Limb (tissue), 2 donors: ENCODE measurements around the gene CHRNE.

ENCODE experiments used
- DNase-seq, 2 donors: peaks; one replicate each; pipeline ENCODE4 v3.0.0-alpha.2; 2016; ENCODE audit errors: extremely low spot score in 2 of 2

The CHRNE gene

DNA sequence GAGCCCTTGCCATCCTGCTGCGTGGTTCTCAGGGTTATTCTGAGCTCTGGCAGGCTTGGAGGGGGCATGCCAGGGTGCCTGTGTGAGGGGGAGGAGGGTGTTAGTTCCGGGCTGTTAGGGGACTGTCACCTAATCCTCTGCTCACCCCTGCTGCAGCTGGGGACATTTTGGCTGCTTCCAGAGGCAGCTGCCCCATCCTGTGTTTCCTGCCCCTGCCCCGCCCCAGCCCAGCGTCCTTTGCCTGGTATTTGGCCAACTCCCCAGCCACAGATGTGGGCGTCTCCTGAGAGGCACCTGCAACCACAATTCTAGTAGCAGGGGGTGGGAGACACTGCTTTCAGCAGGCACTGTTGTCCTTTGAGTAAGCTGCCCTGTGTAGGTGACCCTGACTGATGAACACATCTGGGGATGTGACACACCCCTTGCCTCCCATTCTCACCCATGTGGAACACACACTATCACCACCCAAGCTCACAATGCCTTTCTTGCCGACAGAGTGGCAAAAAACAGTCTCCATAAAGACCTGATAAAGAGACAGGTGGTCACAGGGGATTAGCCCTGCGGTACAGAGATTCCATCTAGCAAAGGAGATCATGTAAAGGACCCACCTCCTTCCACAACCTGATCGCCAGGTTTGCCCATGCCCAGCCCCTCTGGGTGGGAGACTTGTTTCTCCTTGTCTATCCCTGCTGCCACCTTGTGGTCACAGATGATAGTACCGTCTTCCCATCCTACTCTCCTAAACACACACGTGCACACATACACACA lies at the start of gene CHRNE:
Gene CHRNE (minus strand): TSS at position 48 of the 768 bp plus-strand sequence. CDS start 35 bp downstream, at position 13.
- peak; percentile 64 to 86 for DNase-seq

DNA sequence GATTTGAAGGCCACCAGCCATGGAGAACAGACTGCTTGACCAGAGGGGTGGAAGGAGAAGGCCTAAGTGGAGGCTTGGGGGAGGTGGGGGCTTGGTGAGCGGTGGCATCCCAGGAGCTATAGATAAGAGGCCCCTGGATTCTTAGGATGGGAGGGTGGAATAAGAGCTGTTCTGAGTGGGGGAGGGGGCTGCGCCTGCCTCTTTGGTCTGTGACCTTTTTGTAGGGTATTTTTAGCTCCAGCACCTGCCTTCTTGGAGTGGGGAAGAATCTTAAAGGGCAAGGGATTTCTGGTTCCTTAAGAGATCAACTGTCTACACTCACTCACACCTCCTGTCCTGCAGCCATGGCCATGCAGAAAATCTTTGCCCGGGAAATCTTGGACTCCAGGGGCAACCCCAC lies 48.6 kb upstream of the CHRNE start:
- no peak for DNase-seq

DNA sequence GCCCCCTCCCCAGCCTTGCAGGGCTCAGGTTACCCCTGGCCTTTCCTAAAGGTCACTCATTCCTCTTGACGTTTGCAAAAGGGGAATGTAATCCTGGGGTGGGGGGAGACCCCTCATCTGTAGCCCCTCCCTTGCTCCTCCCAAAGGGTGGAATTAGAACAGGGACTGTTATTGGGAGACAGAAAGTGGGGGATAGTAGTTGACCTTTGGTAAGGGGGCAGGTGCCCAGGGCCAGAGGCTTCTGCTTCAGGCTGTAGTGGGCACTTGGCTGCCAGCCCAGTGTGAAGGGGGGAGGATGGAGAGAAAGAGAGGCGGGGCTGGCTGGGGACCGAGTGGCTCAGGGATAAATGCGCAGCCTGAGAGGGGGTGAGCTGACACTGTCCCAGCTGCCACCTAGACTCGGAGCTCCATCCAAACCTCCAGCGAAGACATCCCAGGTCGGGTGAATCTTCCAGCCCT lies 47.9 kb upstream of the CHRNE start, which contains the start of gene ENO3:
Gene ENO3 (plus strand): TSS at position 374 of the 459 bp plus-strand sequence. CDS start 711 bp downstream, outside the sequence.
- peak in 1 of 2 donors; percentile 68 for DNase-seq

DNA sequence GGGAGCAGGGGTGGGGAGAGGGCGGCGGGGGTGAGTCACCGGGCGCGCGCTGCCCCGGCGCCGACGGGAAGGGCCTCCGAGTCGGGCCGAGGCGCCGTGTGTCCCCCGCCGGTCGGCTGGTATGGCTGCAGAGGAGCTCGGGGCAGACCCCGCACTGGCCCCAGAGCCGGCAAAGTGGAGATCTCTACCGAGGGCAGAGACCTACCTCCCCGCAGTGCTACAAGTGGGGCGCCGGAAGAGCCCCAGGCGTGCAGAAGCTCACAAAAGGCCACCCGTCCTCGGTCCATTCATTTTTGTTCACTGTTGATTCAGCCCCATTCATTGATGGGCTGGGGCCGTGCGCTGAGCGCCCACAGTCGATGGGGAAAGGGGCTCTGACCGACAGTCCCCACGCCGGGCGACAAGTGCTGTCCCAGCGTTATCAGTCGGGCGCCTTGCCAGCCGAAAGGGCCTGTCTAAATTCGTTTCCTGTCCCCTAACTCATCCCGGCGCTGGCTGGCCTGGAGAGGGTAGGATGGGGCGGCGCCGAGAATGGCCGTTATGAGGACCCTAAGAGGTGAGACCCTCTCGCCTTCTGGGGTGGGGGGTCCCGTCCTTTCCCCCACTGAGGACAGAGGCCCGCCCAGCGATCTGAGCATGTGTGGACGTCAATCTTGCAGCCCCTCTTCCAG lies 47.3 kb upstream of the CHRNE start:
- DNase-seq = peak in 1 of 2 donors; percentile 61

DNA sequence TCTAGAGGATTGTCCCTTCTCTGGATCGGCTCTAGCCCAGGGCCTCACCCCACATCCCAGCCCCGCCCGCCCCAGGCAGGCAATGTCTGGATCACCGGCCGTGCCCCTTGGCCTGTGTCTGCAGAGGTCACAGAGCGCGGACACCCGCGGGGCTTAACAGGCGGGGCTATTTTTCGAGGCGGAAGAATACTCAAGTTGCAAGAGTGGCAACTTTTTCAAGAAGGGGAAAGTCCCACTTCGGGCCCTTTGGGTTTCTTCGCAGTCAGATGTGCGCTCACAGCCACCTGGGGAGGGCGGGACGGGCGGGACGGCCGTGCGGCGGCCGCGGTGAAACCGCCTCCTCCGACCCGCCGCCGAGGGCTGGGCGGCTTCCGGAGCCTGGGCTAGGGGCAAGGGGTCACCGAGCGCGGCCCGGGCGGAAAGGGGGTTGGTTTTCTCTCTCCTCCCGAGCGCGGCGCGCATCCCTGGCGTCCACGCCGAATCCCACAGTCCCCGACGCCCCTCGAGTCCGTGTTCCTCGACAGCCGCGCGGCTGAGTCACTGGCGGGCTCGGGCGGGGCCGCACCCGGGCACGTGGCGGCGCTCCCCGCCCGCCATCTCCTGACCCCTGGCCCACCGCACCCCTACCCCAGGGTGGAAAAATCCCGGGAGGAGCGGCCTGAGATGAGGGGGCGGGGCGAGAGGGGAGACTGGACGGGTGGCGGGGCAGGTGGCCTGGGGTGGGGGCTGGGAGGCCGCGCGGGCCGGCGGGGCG lies 46.6 kb upstream of the CHRNE start:
- peak in 1 of 2 donors; percentile 78 for DNase-seq

DNA sequence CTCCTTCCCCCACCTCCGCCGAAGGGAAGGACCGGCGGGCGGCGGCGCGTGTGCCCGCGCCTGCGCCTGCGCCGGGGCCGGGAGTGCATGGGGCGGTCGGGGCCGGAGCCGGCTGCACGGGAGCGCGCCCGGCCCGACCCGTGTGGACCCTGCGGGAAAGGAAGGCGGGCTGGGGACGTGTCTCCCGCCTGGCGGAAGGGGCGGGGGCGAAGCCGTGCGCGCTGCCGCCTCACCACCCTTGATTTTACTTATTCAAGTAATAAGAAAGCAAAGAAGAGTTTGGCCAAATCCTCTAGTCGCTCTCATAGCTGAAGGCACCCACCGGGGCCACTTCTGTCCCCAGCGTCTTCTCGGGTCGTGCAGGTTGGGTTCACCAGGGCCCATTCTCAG lies 46.0 kb upstream of the CHRNE start:
- peak; percentile 84 to 90 for DNase-seq

DNA sequence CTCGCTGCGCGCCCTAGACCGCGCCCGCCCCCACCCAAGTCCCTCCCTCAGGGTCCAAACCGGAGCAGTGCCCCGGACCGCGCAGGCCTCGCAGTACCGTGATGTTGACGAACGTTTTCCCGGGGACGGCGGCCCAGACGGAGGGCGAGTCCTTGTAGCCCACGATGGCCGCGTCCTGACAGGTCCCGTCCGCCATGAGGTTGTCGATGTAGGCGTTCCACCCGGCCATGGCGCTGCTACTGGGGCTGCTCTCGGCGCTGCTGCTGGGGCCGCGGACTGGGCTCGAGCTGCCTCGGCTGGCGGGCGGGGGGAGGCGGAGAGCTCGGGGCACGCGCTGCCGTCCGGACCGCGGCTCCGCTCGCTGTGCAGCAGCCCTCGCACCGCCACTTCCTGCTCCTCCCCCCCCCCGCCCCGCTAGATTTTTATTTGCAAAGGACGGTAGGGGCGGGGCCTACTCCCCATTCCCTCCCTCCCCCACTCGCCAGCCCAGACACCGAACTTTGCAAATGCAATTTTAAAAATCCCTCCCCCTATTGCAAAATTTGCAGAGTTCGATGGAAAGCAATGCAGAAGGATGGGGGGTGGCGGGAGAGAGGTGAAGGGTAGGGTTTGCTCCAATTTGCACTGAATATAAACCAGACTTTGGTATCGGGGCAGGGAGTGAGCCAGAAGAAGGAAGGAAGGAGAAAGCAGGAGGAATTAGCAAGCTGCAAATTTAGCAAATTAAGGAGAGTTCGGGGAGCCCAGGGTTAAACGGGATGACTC lies 45.5 kb upstream of the CHRNE start, which contains the start of gene PFN1:
Gene PFN1 (minus strand): TSS at position 365 of the 765 bp plus-strand sequence. CDS start 136 bp downstream, at position 229.
- DNase-seq = peak; percentile 93 to 94

DNA sequence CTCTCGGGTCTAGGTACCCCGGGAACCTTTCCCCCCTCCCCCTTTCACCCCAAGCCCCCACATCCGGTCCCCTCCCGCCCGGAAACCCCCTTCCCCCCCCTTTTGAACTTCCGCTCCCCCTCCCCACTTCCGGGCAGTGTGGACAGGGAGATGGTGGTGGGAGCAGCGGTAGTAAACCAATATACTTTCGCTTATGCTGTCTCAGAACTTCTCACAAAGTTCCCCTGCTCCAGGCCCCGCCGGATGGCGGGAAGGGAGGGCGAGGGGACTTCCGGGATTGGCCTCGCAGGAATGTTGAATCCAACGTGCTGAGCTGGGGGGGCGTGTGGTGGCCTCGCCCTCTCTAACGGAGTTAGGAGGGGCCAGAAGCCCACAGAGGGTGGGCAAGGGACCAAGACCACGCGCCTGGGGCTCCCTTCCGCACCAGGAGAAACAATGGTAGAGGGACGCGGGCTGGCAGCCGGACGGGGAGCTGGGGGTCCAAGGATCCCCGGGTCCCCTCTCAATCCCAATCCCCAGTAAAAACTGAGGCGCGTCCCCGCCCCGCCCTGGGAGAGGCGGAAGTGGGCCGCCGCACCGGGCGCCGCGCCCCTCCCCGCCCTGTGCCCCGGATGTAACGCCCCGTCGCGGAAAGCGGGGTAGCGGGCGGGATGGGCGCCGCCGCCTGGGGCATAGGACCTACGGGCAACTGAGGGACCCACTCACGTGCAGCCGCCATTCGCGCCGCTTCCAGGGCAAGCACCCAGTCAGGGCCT lies 44.7 kb upstream of the CHRNE start:
- DNase-seq = peak; percentile 64 to 81

DNA sequence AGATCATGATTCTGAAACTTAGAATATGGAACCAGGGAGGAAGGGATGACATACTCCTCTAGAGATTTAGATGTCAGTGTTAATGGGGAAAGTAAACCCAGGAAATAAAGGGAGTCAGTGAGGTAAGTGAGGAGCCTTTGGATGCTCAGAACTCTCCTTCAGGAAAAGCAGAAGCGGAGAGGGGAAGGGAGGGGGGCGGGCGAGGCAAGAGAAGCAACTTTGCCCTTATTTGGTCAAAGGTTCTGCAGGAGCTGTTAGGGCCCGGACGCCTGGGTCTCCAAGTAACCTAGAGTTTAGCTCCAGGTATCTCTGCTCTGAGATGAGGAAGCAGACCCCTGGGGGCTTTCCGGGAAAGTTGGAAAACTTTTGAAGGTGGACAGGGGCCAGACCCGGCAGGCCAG lies 44.1 kb upstream of the CHRNE start:
- no peak for DNase-seq

DNA sequence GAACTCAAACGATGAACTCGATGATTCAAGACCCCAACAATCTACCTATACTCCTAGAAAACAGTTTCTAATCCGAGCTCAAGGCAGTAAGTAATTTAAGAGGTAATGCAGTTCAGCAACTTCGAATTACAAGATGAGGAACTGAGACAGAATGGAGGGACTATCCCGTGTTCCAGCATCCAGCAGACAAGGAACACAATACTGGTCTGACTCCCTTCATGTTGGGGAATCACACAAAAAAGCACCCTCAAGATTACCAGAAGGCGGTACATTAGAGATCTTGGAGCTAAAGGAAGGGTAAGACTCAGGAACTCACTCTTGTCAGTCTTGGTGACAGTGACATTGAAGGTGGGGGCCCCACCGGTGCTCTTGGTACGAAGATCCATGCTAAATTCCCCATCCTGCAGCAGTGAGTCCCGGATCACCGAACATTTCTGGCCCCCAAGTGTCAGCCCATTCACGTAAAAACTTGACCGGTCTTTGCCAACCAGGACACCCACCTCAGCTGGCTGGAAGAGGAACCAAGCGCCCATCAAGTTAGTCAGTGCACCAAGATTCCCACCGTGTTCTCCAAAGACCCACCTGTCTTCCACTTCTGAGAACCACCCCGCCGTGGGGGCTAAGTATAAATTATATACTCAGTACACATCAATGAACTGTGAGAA lies 43.5 kb upstream of the CHRNE start:
- no peak for DNase-seq

DNA sequence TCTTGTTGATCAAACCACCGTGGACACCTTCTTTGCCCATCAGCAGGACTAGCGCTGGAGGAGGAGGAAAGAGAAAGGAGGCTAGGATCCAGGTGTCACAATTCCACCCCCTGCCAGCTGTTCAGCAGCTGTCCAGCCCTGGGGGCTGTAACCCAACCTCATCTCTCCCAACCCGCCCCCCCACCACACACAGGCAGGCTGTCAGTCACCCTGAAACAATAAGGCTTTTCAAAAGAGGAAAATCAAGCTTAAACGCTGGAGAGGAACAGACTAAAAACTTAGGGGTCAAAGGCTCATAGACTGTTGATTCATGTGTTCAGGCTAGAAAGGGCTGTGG lies 43.0 kb upstream of the CHRNE start:
- DNase-seq = no peak

DNA sequence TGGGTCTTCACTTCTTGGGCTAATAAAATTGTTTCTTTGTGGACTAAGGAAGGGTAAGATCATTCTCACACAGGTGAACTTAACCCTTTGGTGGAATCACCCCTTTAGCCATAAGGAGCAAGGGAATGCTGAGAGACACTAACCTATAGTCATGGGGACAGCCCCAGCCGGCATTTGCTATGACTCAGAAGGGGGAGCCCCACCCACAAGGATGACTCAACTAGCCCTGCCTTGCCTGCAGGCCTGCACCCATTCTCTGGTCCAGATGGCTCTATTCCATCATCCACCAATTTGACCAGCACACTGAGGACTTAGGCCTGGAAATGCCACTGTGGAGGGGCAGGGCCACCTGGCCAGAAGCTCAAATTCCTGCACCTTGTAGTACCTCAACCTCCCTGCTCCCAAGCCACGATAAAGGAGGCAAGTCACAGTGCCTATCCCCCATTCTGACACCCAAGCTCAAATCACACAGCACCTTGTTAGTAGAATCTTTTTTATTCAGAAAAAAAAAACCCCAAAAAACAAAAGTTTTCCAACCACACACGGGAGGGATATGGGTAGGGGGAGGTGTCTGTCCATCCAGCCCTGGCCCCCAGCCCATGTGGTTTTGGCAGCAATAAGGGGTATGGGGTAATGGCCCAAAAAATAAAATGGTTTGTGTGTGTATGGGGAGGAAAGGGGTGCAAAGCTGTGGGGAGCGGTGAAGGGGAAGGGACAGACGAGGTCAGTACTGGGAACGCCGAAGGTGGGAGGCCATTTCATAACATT lies 42.5 kb upstream of the CHRNE start:
- DNase-seq = no peak

DNA sequence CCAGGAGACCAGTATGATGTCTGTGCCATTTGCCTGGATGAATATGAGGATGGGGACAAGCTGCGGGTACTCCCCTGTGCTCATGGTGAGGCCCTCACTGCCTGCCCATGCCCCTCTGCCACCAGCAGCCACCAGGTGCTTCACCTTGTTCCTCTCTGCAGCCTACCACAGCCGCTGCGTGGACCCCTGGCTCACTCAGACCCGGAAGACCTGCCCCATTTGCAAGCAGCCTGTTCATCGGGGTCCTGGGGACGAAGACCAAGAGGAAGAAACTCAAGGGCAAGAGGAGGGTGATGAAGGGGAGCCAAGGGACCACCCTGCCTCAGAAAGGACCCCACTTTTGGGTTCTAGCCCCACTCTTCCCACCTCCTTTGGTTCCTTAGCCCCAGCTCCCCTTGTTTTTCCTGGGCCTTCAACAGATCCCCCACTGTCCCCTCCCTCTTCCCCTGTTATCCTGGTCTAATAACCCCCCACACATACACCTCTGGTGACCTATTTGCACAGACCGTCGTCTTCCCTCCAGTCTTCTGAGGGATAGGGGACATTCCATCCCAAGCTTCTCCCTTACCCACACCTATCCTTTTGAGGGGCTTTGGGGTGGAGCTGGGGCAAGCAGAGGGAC lies 41.8 kb upstream of the CHRNE start:
- DNase-seq = no peak

DNA sequence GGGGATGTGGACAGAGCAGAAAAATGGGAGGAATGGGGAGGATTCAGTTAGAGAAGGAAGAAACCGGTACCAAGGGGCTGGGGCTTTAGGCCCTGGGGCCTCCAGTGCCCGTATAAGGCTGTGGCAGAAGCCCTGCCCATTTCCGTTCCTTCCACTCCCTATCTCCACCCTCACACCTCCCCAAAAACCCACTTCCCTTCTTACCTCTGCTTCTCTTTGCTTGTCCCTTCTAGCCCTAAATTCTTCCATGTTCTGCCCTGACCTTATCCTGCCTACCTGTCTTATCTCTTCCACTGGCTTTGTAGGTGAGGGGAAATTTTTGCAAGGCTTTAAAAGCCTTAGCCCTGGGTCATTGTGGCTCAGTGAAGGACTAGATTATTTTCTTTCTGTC lies 41.3 kb upstream of the CHRNE start:
- DNase-seq = no peak

DNA sequence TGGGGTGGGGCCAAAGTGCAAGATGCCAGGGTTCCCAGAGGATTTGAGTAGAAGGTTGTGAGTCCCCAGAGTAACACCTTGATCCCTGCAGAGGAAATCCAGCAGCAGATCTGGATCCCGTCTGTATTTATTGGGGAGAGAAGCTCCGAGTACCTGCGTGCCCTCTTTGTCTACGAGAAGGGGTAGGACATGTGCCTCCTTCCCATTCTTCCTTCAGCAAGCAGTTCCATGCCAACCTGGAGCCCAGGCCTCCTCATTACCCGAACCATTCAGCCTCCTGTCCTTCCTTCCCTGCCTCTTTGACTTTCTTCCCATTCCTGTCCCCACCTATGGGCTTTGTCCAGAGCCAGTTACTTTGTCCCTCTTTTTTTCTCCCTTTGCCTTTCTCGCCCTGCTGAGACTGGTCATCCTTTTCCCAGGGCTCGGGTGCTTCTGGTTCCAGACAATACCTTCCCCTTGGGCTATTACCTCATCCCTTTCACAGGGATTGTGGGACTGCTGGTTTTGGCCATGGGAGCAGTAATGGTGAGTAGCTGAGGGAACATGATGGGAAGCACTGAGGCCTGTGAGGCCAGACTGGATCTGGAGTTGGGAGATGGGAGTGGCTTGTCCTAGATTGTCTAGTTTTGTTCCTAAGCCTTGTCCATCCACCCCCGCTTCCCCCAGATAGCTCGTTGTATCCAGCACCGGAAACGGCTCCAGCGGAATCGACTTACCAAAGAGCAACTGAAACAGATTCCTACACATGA lies 40.0 kb upstream of the CHRNE start:
- no peak for DNase-seq

DNA sequence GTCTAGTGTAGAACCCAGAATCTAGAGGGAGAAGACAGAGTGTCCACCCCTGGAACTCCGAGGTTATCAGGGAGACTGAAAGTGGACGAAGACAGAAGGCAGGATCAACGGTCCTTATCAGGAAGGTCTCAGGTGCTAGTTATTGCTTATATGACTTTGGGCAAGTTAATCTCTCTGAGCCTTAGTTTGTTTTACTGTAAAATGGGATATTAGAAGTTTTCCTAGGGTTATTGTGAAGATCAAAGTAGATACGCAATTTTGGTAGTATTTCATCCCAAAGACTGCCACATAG lies 38.4 kb upstream of the CHRNE start:
- DNase-seq = no peak

DNA sequence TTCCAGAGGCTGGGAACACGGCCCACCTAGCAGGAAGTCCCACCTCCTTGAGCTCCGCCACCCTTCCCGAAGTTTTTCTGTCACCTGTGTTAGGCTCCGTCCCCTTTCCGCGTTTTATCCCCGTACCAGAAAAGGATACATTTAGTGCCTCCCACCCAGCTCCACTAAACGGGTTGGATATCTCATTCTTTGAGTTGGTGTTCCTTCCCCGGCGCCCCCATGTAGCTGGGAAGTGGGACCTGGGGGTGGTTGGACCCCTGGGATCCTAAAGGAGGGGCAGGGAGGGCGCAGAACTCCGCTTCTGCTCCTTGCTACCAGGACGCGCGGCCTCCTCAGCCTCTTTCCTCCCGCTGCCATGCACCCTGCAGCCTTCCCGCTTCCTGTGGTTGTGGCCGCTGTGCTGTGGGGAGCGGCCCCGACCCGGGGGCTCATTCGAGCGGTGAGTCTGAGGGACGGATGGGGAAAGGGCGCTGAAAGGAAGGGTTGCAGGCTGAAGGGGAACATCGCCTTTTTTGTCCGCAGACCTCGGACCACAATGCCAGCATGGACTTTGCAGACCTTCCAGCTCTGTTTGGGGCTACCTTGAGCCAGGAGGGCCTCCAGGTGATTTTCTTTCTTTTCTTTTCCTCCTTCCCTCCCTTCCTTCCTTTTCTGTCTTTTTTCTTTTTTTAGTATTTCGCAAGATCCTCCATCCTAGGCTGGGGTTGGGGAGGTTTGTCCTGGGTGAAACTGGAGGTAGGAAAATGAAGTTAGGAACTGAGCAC lies 37.8 kb upstream of the CHRNE start:
- DNase-seq = no peak
